CD4-positive, alpha-beta memory T cell (primary cell): Measurements from ENCODE around the gene ANKRD45. TPM values are rescaled to one million over a fixed set of nuclear protein-coding genes. Genes with fewer than 3 reads are reported as not detected.
"Not testable (repeated sequence)": the region's sequence is repeated elsewhere in the genome, so short reads cannot be mapped to it uniquely, and the experiment has no call there.

Experiments used
- CTCF ChIA-PET: fragments of 350-600 bp; sonication (Branson Sonifier 250); formaldehyde crosslinking; loops from one replicate; lab custom pipeline; 2021; ENCODE audit warnings: inconsistent platforms; ENCODE audit not compliant: partially characterized antibody; lab: Charles Lee
- POLR2A ChIA-PET: fragments of 350-600 bp; sonication (Branson Sonifier 250); formaldehyde crosslinking; loops from one replicate; lab custom pipeline; 2021; ENCODE audit not compliant: partially characterized antibody; lab: Charles Lee
- DNase-seq, 5 donors: peaks; one replicate each; pipeline versions ENCODE4 v3.0.0 to v3.0.0-alpha.2; 2020 to 2022; ENCODE audit warnings: mixed read lengths in 1 of 5
- H3K27ac ChIP-seq: one replicate; pipeline ENCODE4 v1.7.0; 2013; ENCODE audit warnings: low read depth, low read length
- H3K27me3 ChIP-seq: 2 replicates; pipeline ENCODE4 v1.7.0; 2013; ENCODE audit warnings: mild to moderate bottlenecking, low read length, moderate library complexity; ENCODE audit not compliant: insufficient read depth
- H3K36me3 ChIP-seq: 2 replicates; pipeline ENCODE4 v1.7.0; 2013; ENCODE audit warnings: mild to moderate bottlenecking, low read length, moderate library complexity; ENCODE audit not compliant: insufficient read depth
- H3K4me1 ChIP-seq: 2 replicates; pipeline ENCODE4 v1.7.0; 2013; ENCODE audit warnings: mild to moderate bottlenecking, low read length, moderate library complexity; ENCODE audit not compliant: insufficient read depth
- H3K4me3 ChIP-seq, 2 donors: one replicate each; pipeline ENCODE4 v1.7.0; 2013; ENCODE audit warnings: low read length in 2 of 2, mild to moderate bottlenecking in 1 of 2
- H3K9me3 ChIP-seq, 2 donors: one replicate each; pipeline ENCODE4 v1.7.0; 2013; ENCODE audit warnings: low read length in 2 of 2, control low read depth in 1 of 2; ENCODE audit not compliant: control insufficient read depth in 1 of 2
- H3K27ac Mint-ChIP-seq, 7 donors: one replicate each; pipeline ENCODE4 v1.8.0; 2020 to 2021; ENCODE audit warnings: mixed read lengths in 7 of 7, mild to moderate bottlenecking in 6 of 7, inconsistent platforms in 3 of 7, moderate library complexity in 3 of 7
- H3K27me3 Mint-ChIP-seq, 2 donors: one replicate each; pipeline ENCODE4 v1.8.0; 2020 to 2021; ENCODE audit warnings: mixed read lengths in 2 of 2
- H3K36me3 Mint-ChIP-seq, 2 donors: one replicate each; pipeline ENCODE4 v1.8.0; 2020 to 2021; ENCODE audit warnings: mixed read lengths in 2 of 2, inconsistent platforms in 1 of 2, mild to moderate bottlenecking in 1 of 2
- H3K4me1 Mint-ChIP-seq, 4 donors: one replicate each; pipeline ENCODE4 v1.8.0; 2020 to 2021; ENCODE audit warnings: mixed read lengths in 4 of 4, mild to moderate bottlenecking in 1 of 4
- H3K4me3 Mint-ChIP-seq, 8 donors: one replicate each; pipeline ENCODE4 v1.8.0; 2020 to 2021; ENCODE audit warnings: mixed read lengths in 8 of 8, mild to moderate bottlenecking in 7 of 8, moderate library complexity in 6 of 8, inconsistent platforms in 3 of 8
- H3K9me3 Mint-ChIP-seq, 8 donors: one replicate each; pipeline ENCODE4 v1.8.0; 2020 to 2021; ENCODE audit warnings: mixed read lengths in 8 of 8, mild to moderate bottlenecking in 5 of 8, inconsistent platforms in 3 of 8, moderate library complexity in 1 of 8
- intact Hi-C: fragments of 100-400 bp; cut with micrococcal nuclease; formaldehyde crosslinking; loops from one replicate; pipeline ENCODE4 v1.15.1; 2023
- polyA plus RNA-seq, 2 donors: library from polyadenylated mRNA; unstranded; fragments of 300-500 nt; fragmentation: Illumina TruSeq; gene quantifications; one replicate each; pipeline ENCODE4 v1.2.3, GENCODE V29; 2021
- total RNA-seq, 2 experiments: library from RNA; stranded (reverse); gene quantifications; one replicate each; pipeline ENCODE4 v1.2.3, GENCODE V29; 2021

ANKRD45 gene
- total and polyA plus RNA-seq, 4 experiments from 2014 or later: not detected

DNA sequence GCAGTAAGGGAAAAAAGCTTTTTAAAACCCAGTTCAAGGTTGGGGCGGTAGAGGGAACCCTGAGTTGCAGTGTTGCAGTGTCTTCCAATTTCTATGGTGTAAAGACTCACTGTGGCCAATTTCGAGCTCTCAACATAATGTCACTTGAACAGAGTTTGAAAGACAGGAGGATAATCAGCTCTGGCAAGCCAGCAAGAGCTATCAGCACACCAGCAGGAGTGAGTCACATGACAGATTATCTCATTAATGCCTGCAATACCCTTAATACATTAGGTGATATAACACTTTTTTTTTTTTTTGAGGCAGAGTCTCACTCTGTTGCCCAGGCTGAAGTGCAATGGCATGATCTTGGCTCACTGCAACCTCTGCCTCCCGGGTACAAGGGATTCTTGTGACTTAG, 89.6 kb downstream of the ANKRD45 start:
- H3K9me3 ChIP-seq: no peaks in the 10 kb centered on the region
- H3K4me3 ChIP-seq: no peak overlapping the region
- Mint-ChIP-seq H3K27ac (no peak overlapping the region), H3K4me1 (no peaks in the 10 kb centered on the region), H3K4me3 (no peak overlapping the region), H3K36me3 (no peaks in the 10 kb centered on the region), H3K27me3 (peaks cover 1% of the 10 kb centered on the region in 2 donors), H3K9me3 (peaks cover 0 to 2% (median 0%) of the 10 kb centered on the region in 8 donors)
- CTCF ChIA-PET: no interaction called here
- no peaks in the 10 kb centered on the region for H3K36me3 ChIP-seq
- no peak for DNase-seq
- POLR2A ChIA-PET: no interaction called here
- H3K27ac ChIP-seq: no peak overlapping the region
- H3K4me1 ChIP-seq: no peaks in the 10 kb centered on the region
- intact Hi-C loops: no loop called here
- H3K27me3 ChIP-seq: no peaks in the 10 kb centered on the region

DNA sequence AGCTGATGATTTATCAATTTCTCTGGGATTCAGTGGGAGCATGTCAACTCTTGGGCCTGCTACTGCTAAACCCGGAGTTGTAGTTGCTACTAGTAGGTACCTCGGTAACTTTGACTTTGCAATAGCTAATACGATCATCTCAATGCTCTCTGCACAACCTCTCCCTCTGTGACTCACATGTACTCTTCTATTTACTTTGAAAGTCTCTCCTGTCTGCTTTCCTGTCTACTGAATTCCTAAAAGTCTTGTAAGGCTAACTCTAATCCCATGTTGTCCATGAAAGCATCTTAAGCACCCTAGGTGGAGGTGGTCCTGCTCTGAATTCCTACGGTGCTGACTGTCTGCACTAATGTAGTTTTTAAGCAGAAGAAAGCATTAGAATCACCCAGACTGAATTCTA, 96.1 kb downstream of the ANKRD45 start:
- ChIA-PET CTCF (no interaction called here), POLR2A (no interaction called here)
- H3K4me1 Mint-ChIP-seq: peaks cover 0 to 2% (median 0%) of the 10 kb centered on the region in 4 donors
- H3K27me3 Mint-ChIP-seq: no peaks in the 10 kb centered on the region
- no peaks in the 10 kb centered on the region for H3K4me1 ChIP-seq
- H3K27ac ChIP-seq: no peak overlapping the region
- H3K36me3 Mint-ChIP-seq: no peaks in the 10 kb centered on the region
- DNase-seq: no peak
- H3K27ac Mint-ChIP-seq: no peak overlapping the region
- no peaks in the 10 kb centered on the region for H3K27me3 ChIP-seq
- intact Hi-C loops: no loop called here
- no peak overlapping the region for H3K4me3 ChIP-seq
- H3K4me3 Mint-ChIP-seq: no peak overlapping the region
- H3K9me3 ChIP-seq: no peaks in the 10 kb centered on the region
- no peaks in the 10 kb centered on the region for H3K36me3 ChIP-seq
- peaks cover 0 to 3% (median under 1%) of the 10 kb centered on the region in 8 donors for H3K9me3 Mint-ChIP-seq

- Histone ChIP-seq H3K4me1 (no peaks in the 10 kb centered on the region), H3K9me3 (no peaks in the 10 kb centered on the region), H3K27ac (no peak overlapping the region), H3K36me3 (no peaks in the 10 kb centered on the region), H3K27me3 (no peaks in the 10 kb centered on the region), H3K4me3 (no peak overlapping the region)
- no peaks in the 10 kb centered on the region for H3K27me3 Mint-ChIP-seq
- H3K9me3 Mint-ChIP-seq: peaks cover 0 to 15% (median 7%) of the 10 kb centered on the region in 8 donors
- CTCF ChIA-PET: interaction anchor here (1.2 kb wide), 1 partner anchor 20 kb away, joined by 3 read pairs; no protein-coding TSS in a partner anchor
- no peaks in the 10 kb centered on the region for H3K36me3 Mint-ChIP-seq
- intact Hi-C loops: no loop called here
- no peak overlapping the region for H3K27ac Mint-ChIP-seq
- POLR2A ChIA-PET: no interaction called here
- DNase-seq: no peak
- H3K4me1 Mint-ChIP-seq: peaks cover 0 to 2% (median 0%) of the 10 kb centered on the region in 4 donors
- no peak overlapping the region for H3K4me3 Mint-ChIP-seq
Observed at GRCh38 chr1:173572201-173572873, 97.3 kb downstream of the ANKRD45 start.

GRCh38 chr1:173570370-173571007, 99.2 kb downstream of the ANKRD45 start:
- H3K4me3 ChIP-seq: no peak overlapping the region
- Mint-ChIP-seq H3K27ac (no peak overlapping the region), H3K4me1 (peaks cover 0 to 2% (median 0%) of the 10 kb centered on the region in 4 donors), H3K4me3 (no peak overlapping the region), H3K27me3 (peaks cover 0 to 5% of the 10 kb centered on the region in 2 donors), H3K9me3 (peaks cover 4 to 29% (median 15%) of the 10 kb centered on the region in 8 donors), H3K36me3 (peaks cover 0 to 5% of the 10 kb centered on the region in 2 donors)
- no peaks in the 10 kb centered on the region for H3K4me1 ChIP-seq
- intact Hi-C loops: no loop called here
- H3K36me3 ChIP-seq: no peaks in the 10 kb centered on the region
- no peaks in the 10 kb centered on the region for H3K9me3 ChIP-seq
- H3K27me3 ChIP-seq: no peaks in the 10 kb centered on the region
- ChIA-PET CTCF (interaction anchor here (0.8 kb wide), 1 partner anchor 11 kb away, joined by 3 read pairs; no protein-coding TSS in a partner anchor), POLR2A (no interaction called here)
- H3K27ac ChIP-seq: no peak overlapping the region
- no peak for DNase-seq

GRCh38 chr1:173568483-173568882, 101.2 kb downstream of the ANKRD45 start:
- Mint-ChIP-seq H3K27me3 (peaks cover 0 to 5% of the 10 kb centered on the region in 2 donors), H3K36me3 (peaks cover 0 to 5% of the 10 kb centered on the region in 2 donors), H3K4me3 (no peak overlapping the region), H3K27ac (no peak overlapping the region), H3K9me3 (peaks cover 5 to 36% (median 18%) of the 10 kb centered on the region in 8 donors), H3K4me1 (no peaks in the 10 kb centered on the region)
- intact Hi-C loops: no loop called here
- no peaks in the 10 kb centered on the region for H3K4me1 ChIP-seq
- ChIA-PET CTCF (no interaction called here), POLR2A (no interaction called here)
- no peaks in the 10 kb centered on the region for H3K9me3 ChIP-seq
- H3K27ac ChIP-seq: no peak overlapping the region
- no peaks in the 10 kb centered on the region for H3K36me3 ChIP-seq
- H3K27me3 ChIP-seq: no peaks in the 10 kb centered on the region
- no peak for DNase-seq
- no peak overlapping the region for H3K4me3 ChIP-seq

DNA sequence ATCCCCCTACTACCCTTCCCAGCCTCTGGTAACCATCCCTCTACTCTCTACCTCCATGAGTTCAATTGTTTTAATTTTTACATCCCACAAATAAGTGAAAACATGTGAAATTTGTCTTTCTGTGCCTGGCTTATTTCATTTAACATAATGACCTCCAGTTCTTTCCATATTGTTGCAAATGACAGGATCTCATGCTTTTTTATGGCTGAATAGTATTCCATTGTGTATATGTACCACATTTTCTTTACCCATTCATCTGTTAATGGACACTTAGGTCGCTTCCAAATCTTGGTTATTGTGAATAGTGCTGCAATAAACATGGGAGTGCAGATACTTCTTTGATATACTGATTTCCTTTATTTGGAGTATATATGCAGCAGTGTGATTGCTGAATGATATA, 105.8 kb downstream of the ANKRD45 start:
- intact Hi-C loops, H3K27me3 Mint-ChIP-seq, H3K9me3 ChIP-seq, H3K27me3 ChIP-seq, H3K36me3 ChIP-seq, H3K4me3 Mint-ChIP-seq, CTCF ChIA-PET, H3K4me1 Mint-ChIP-seq, H3K27ac Mint-ChIP-seq, POLR2A ChIA-PET, H3K27ac ChIP-seq, DNase-seq, H3K36me3 Mint-ChIP-seq, H3K4me1 ChIP-seq, H3K4me3 ChIP-seq: not testable (repeated sequence)
- H3K9me3 Mint-ChIP-seq: peaks cover 5 to 34% (median 18%) of the 10 kb centered on the region in 8 donors

DNA sequence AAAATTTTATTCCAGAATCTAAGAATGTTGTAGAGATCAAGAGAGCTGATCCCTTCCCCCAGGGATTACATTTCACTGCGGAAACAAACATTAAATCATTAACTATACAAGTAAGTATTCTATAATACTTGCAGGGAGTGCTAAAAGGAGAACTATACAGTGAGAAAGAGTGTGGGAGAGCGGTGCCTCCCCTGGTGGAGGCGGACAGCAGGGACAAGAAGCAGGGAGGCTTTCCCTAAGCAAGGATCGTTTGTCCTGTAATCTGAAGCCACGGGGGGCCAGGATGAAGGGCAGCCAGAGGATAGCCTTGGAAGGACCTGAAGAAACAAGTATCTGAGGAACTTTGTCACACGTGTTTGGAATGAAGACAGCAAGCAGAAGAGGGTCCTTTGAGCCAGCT, 106.8 kb downstream of the ANKRD45 start:
- peaks cover 0 to 3% (median 0%) of the 10 kb centered on the region in 4 donors for H3K4me1 Mint-ChIP-seq
- no peaks in the 10 kb centered on the region for H3K9me3 ChIP-seq
- no peak overlapping the region for H3K4me3 ChIP-seq
- peaks cover 0 to 5% of the 10 kb centered on the region in 2 donors for H3K36me3 Mint-ChIP-seq
- no peak for DNase-seq
- ChIA-PET POLR2A (no interaction called here), CTCF (no interaction called here)
- H3K4me3 Mint-ChIP-seq: no peak overlapping the region
- peaks cover 0 to 25% (median 14%) of the 10 kb centered on the region in 8 donors for H3K9me3 Mint-ChIP-seq
- no peaks in the 10 kb centered on the region for H3K4me1 ChIP-seq
- H3K27me3 Mint-ChIP-seq: peaks cover 0 to 5% of the 10 kb centered on the region in 2 donors
- no peak overlapping the region for H3K27ac ChIP-seq
- H3K27ac Mint-ChIP-seq: no peak overlapping the region
- no peaks in the 10 kb centered on the region for H3K27me3 ChIP-seq
- intact Hi-C loops: no loop called here
- H3K36me3 ChIP-seq: no peaks in the 10 kb centered on the region
